Measurements from ENCODE around the gene PEX5L.

- TF ChIP-seq CTCF (IDR thresholded peaks at IDR 0.05) (no peak), EZH2 (IDR thresholded peaks at IDR 0.05; ENCODE audit: borderline replicate concordance, insufficient read depth, low read depth, low read length, poor library complexity, severe bottlenecking) (no peak)
These were observed 152.6 kb downstream of the PEX5L start for GRCh38 chr3:179884136-179884535.
